ENCODE measurements around the gene MSH2. TPM values are rescaled to one million over a fixed set of nuclear protein-coding genes. Genes with fewer than 3 reads are reported as not detected.

Gene MSH2
- total RNA-seq, 2 donors from 2014 or later, result 126 to 135 TPM

DNA sequence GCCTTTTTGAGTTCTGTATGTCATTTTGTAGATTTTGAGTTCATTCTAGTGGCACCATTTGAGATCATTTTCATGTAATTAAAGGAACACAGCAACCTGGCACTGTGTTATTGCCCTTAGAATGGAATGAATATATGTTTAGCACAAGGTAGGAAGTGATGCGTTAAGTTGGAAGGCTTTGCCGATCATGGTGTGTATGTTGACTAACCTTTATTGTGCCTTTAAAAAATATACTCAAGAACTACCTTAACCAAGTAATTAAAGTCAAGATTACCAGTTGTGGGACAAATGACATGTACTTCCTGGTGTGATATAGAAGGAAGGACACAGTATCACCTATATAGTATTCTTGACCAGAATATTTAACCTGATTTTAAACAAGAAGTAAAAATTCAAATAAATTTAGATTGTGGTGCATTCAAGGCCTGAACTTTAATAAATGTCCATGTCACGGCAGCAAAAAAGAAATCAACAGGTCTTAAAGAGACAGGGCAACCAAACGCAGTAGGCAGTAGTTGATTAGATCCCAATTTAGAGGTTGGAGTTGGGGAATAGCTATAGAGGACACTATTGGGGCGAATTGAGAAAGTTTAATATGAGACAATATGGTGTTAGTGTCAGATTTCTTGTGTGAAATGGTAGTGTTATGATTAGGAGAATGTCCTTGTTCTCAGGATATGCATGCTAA is 68.6 kb downstream of the MSH2 start:
- no peak for DNase-seq
- Histone ChIP-seq H3K36me3 (ENCODE audit: control insufficient read depth, insufficient read depth, low read length) (peaks cover 95% of the 10 kb centered on the region), H3K27me3 (ENCODE audit: control insufficient read depth, insufficient read depth, low read length, poor library complexity, severe bottlenecking) (no peaks in the 10 kb centered on the region), H3K27ac (ENCODE audit: low read depth, low read length) (no peak overlapping the region), H3K4me3 (ENCODE audit: low read length) (no peak overlapping the region), H3K9me3 (ENCODE audit: control insufficient read depth, low read length) (no peaks in the 10 kb centered on the region), H3K9ac (ENCODE audit: extremely low read depth, low read length, poor library complexity, severe bottlenecking) (no peak overlapping the region), H3K4me1 (ENCODE audit: control insufficient read depth, insufficient read depth, low read length) (no peaks in the 10 kb centered on the region)
- Mint-ChIP-seq H3K4me3 (no peak overlapping the region), H3K4me1 (no peaks in the 10 kb centered on the region), H3K27me3 (ENCODE audit: insufficient read depth) (no peaks in the 10 kb centered on the region), H3K36me3 (ENCODE audit: low read depth) (peaks cover 78% of the 10 kb centered on the region), H3K27ac (no peak overlapping the region), H3K9me3 (no peaks in the 10 kb centered on the region)
- TF ChIP-seq, protein P1, sequence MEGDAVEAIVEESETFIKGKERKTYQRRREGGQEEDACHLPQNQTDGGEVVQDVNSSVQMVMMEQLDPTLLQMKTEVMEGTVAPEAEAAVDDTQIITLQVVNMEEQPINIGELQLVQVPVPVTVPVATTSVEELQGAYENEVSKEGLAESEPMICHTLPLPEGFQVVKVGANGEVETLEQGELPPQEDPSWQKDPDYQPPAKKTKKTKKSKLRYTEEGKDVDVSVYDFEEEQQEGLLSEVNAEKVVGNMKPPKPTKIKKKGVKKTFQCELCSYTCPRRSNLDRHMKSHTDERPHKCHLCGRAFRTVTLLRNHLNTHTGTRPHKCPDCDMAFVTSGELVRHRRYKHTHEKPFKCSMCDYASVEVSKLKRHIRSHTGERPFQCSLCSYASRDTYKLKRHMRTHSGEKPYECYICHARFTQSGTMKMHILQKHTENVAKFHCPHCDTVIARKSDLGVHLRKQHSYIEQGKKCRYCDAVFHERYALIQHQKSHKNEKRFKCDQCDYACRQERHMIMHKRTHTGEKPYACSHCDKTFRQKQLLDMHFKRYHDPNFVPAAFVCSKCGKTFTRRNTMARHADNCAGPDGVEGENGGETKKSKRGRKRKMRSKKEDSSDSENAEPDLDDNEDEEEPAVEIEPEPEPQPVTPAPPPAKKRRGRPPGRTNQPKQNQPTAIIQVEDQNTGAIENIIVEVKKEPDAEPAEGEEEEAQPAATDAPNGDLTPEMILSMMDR (conservative IDR thresholded peaks at IDR 0.05), result no peak
- 92 to 95% methylated on average over 3 to 5 of the region's 5 CpGs for WGBS, 2 experiments (ENCODE audit: insufficient coverage in 1 of 2, insufficient read length in 1 of 2)

DNA sequence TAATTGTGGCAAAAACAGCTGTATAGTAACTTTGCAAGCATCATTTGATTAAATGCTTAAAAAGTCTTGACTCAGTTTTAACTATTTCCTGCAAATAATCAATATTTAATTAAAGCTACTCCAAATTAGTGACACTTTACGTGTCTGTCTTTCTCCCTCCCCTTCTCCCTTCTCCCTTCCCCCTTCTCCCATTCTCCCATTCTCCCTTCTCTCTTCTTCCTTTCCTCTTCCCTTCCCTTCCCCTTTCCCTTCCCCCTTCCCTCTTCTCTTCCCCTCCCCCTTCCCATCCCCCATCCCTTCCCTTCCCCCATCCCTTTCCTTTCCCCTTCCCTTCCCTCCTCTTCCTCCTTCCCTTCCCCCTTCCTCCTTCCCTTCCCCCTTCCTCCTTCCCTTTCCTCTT is 76.9 kb downstream of the MSH2 start:
- no peaks in the 10 kb centered on the region for H3K9me3 Mint-ChIP-seq
- no peaks in the 10 kb centered on the region for H3K27me3 Mint-ChIP-seq (ENCODE audit: insufficient read depth)
- no peaks in the 10 kb centered on the region for H3K4me1 ChIP-seq (ENCODE audit: control insufficient read depth, insufficient read depth, low read length)
- no peak overlapping the region for H3K27ac Mint-ChIP-seq
- no peak overlapping the region for H3K27ac ChIP-seq (ENCODE audit: low read depth, low read length)
- H3K4me1 Mint-ChIP-seq, result no peaks in the 10 kb centered on the region
- H3K4me3 Mint-ChIP-seq, result no peak overlapping the region
- 94 to 100% methylated on average over 1 of the region's 1 CpG for WGBS, 2 experiments (ENCODE audit: insufficient coverage in 1 of 2, insufficient read length in 1 of 2)
- no peak overlapping the region for H3K4me3 ChIP-seq (ENCODE audit: low read length)
- no peak for DNase-seq
- TF ChIP-seq, protein P1 (conservative IDR thresholded peaks at IDR 0.05), result no peak
- no peak overlapping the region for H3K9ac ChIP-seq (ENCODE audit: extremely low read depth, low read length, poor library complexity, severe bottlenecking)
- no peaks in the 10 kb centered on the region for H3K27me3 ChIP-seq (ENCODE audit: control insufficient read depth, insufficient read depth, low read length, poor library complexity, severe bottlenecking)
- peaks cover 76% of the 10 kb centered on the region for H3K36me3 Mint-ChIP-seq (ENCODE audit: low read depth)
- no peaks in the 10 kb centered on the region for H3K9me3 ChIP-seq (ENCODE audit: control insufficient read depth, low read length)
- H3K36me3 ChIP-seq (ENCODE audit: control insufficient read depth, insufficient read depth, low read length), result peaks cover 90% of the 10 kb centered on the region

DNA sequence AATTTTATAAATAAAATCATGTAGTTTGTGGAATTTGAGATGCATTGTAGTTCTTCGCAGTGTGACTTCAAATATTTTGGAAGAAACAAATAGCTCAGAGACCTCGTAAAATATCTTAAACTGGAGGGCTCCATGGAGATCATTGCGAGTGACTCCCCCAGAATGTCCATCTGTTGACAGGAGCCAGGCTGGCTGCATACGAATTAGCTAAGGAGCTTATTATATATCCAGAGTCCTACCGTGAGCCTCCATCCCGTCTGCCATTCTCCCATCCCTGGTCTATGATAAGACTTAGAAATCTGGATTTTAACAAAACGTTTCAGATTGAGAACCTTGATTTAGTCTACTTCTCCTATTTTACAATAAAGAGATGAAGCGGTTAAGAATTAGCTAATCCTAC is 80.2 kb downstream of the MSH2 start:
- no peaks in the 10 kb centered on the region for H3K9me3 Mint-ChIP-seq
- peaks cover 60% of the 10 kb centered on the region for H3K36me3 Mint-ChIP-seq (ENCODE audit: low read depth)
- WGBS, 2 experiments (ENCODE audit: insufficient coverage in 1 of 2, insufficient read length in 1 of 2), result 95 to 96% methylated on average over 4 to 8 of the region's 8 CpGs
- H3K4me3 Mint-ChIP-seq, result no peak overlapping the region
- Histone ChIP-seq H3K9me3 (ENCODE audit: control insufficient read depth, low read length) (no peaks in the 10 kb centered on the region), H3K9ac (ENCODE audit: extremely low read depth, low read length, poor library complexity, severe bottlenecking) (no peak overlapping the region), H3K4me1 (ENCODE audit: control insufficient read depth, insufficient read depth, low read length) (no peaks in the 10 kb centered on the region), H3K36me3 (ENCODE audit: control insufficient read depth, insufficient read depth, low read length) (peaks cover 94% of the 10 kb centered on the region), H3K27me3 (ENCODE audit: control insufficient read depth, insufficient read depth, low read length, poor library complexity, severe bottlenecking) (no peaks in the 10 kb centered on the region), H3K27ac (ENCODE audit: low read depth, low read length) (no peak overlapping the region), H3K4me3 (ENCODE audit: low read length) (no peak overlapping the region)
- H3K27ac Mint-ChIP-seq, result no peak overlapping the region
- H3K27me3 Mint-ChIP-seq (ENCODE audit: insufficient read depth), result no peaks in the 10 kb centered on the region
- peaks cover 8% of the 10 kb centered on the region for H3K4me1 Mint-ChIP-seq
- DNase-seq, result no peak
- TF ChIP-seq, protein P1 (conservative IDR thresholded peaks at IDR 0.05), result no peak
